Uterus (tissue), 4 donors: ENCODE results near the gene TGIF2. TPM values are rescaled to one million over a fixed set of nuclear protein-coding genes. Genes with fewer than 3 reads are reported as not detected.

Experiments used
- DNase-seq, 2 donors: peaks; one replicate each; pipeline ENCODE4 v3.0.0-alpha.2; 2019 to 2020
- H3K27ac ChIP-seq, 2 donors: fragments of 200-600 bp; sonication (generic); 1 replicate in 1 of 2; 2 replicates in 1 of 2; pipeline ENCODE4 v1.5.1; 2016 to 2018
- H3K27me3 ChIP-seq, 2 donors: fragments of 200-600 bp; sonication (generic); one replicate each; pipeline ENCODE4 v1.5.1; 2018 to 2019; ENCODE audit warnings: control low read depth in 1 of 2
- H3K36me3 ChIP-seq, 2 donors: fragments of 200-600 bp; sonication (generic); one replicate each; pipeline ENCODE4 v1.5.1; 2019; ENCODE audit warnings: control low read depth in 1 of 2
- H3K4me1 ChIP-seq, 2 donors: fragments of 200-600 bp; sonication (generic); one replicate each; pipeline ENCODE4 v1.5.1; 2018 to 2019; ENCODE audit warnings: control low read depth in 1 of 2
- H3K4me3 ChIP-seq, 2 donors: fragments of 200-600 bp; sonication (generic); 1 replicate in 1 of 2; 2 replicates in 1 of 2; pipeline ENCODE4 v1.5.1; 2018 to 2019; ENCODE audit warnings: mild to moderate bottlenecking in 1 of 2
- H3K9me3 ChIP-seq, 2 donors: fragments of 200-600 bp; sonication (generic); one replicate each; pipeline ENCODE4 v1.5.1; 2019; ENCODE audit warnings: control low read depth in 1 of 2
- POLR2A ChIP-seq, 2 donors: fragments of 450-650 bp; IDR thresholded peaks; one replicate each; pipeline ENCODE4 v1.6.1; 2016; ENCODE audit warnings: antibody characterized with exemption in 2 of 2, mild to moderate bottlenecking in 1 of 2, moderate library complexity in 1 of 2
- intact Hi-C: fragments of 100-400 bp; cut with DNase I; formaldehyde crosslinking; loops from one replicate; pipeline ENCODE4 v1.15.1; 2023; ENCODE audit warnings: low total_unique reads
- total RNA-seq, 4 donors: library from RNA; depleted of rRNA in 3 of 4; stranded (reverse); fragments of >200 nt in 3 of 4; gene quantifications; one replicate each; pipeline versions ENCODE4 v1.1.0 to v1.2.4, GENCODE V29; 2014 to 2023
- TF ChIP-seq, protein P1 (sequence below), 4 experiments: fragments of 200-600 bp in 2 of 4; fragments of 450-650 bp in 2 of 4; sonication (generic) in 2 of 4; IDR thresholded peaks; one replicate each; pipeline ENCODE4 v1.5.1; 2016 to 2019; ENCODE audit warnings: antibody characterized with exemption in 4 of 4, mild to moderate bottlenecking in 2 of 4, moderate library complexity in 1 of 4
- donor health status: DM: yes; HTN: yes; CAD: no.

The TGIF2 gene
- total RNA-seq, 4 donors from 2014 or later = 3.3 to 35.7 (median 17.7) TPM

GRCh38 chr20:36599912-36600345 is 26.5 kb downstream of the TGIF2 start:
- Histone ChIP-seq H3K27ac (no peak overlapping the region), H3K27me3 (no peaks in the 10 kb centered on the region), H3K4me1 (no peaks in the 10 kb centered on the region), H3K9me3 (no peaks in the 10 kb centered on the region), H3K4me3 (no peak overlapping the region), H3K36me3 (no peaks in the 10 kb centered on the region)
- no peak for TF ChIP-seq POLR2A (IDR thresholded peaks at IDR 0.05)
- TF ChIP-seq, protein P1, sequence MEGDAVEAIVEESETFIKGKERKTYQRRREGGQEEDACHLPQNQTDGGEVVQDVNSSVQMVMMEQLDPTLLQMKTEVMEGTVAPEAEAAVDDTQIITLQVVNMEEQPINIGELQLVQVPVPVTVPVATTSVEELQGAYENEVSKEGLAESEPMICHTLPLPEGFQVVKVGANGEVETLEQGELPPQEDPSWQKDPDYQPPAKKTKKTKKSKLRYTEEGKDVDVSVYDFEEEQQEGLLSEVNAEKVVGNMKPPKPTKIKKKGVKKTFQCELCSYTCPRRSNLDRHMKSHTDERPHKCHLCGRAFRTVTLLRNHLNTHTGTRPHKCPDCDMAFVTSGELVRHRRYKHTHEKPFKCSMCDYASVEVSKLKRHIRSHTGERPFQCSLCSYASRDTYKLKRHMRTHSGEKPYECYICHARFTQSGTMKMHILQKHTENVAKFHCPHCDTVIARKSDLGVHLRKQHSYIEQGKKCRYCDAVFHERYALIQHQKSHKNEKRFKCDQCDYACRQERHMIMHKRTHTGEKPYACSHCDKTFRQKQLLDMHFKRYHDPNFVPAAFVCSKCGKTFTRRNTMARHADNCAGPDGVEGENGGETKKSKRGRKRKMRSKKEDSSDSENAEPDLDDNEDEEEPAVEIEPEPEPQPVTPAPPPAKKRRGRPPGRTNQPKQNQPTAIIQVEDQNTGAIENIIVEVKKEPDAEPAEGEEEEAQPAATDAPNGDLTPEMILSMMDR (IDR thresholded peaks at IDR 0.05) = no peak
- no peak for DNase-seq
- intact Hi-C loops = loop anchor here (10.0 kb wide), 1 partner anchor 45 kb away; no protein-coding TSS in a partner anchor

GRCh38 chr20:36601540-36601939 is 28.1 kb downstream of the TGIF2 start:
- TF ChIP-seq, protein P1 (IDR thresholded peaks at IDR 0.05) = no peak
- TF ChIP-seq POLR2A (IDR thresholded peaks at IDR 0.05) = no peak

DNA sequence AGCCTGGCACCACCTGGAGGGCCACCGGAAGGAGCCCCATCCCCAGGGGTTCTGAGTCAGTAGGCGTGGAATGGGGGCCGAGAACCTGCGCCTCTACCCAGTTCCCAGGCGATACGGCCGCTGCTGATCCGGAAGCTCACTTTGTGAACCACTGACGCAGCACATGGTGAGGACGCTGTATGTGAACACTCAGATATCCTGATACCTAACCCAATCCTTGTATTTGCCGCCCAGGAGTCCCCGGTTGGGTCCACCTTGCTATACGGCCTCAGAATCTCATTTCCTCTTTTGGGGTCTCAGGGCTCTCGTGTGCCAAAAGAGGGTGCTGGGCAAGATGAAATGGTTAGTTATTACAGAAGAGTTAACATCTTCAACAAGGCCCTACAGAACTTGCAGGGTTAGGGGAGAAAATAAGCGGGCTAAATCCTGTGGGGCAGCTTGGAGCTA is 31.6 kb downstream of the TGIF2 start:
- TF ChIP-seq POLR2A (IDR thresholded peaks at IDR 0.05) = no peak
- TF ChIP-seq, protein P1 (IDR thresholded peaks at IDR 0.05) = no peak
- H3K36me3 ChIP-seq = no peaks in the 10 kb centered on the region
- no peaks in the 10 kb centered on the region for H3K9me3 ChIP-seq
- H3K27me3 ChIP-seq = no peaks in the 10 kb centered on the region
- peaks cover 0 to 6% of the 10 kb centered on the region in 2 donors for H3K4me1 ChIP-seq
- peak overlapping the region; percentile 86 for H3K27ac ChIP-seq
- DNase-seq = peak; percentile 37 to 46
- H3K4me3 ChIP-seq = peak overlapping the region; percentile 18 to 100
- intact Hi-C loops = loop anchor here (10.0 kb wide), 1 partner anchor 50 kb away; no protein-coding TSS in a partner anchor

More at GRCh38 chr20:36601540-36601939, 28.1 kb downstream of the TGIF2 start:
- no peaks in the 10 kb centered on the region for H3K36me3 ChIP-seq
- DNase-seq = no peak
- intact Hi-C loops = loop anchor here (10.0 kb wide), 1 partner anchor 47 kb away; no protein-coding TSS in a partner anchor
- H3K27me3 ChIP-seq = no peaks in the 10 kb centered on the region
- H3K4me1 ChIP-seq = peaks cover 0 to 2% of the 10 kb centered on the region in 2 donors
- H3K27ac ChIP-seq = no peak overlapping the region
- H3K9me3 ChIP-seq = no peaks in the 10 kb centered on the region
- no peak overlapping the region for H3K4me3 ChIP-seq

- intact Hi-C loops = loop anchor here (10.0 kb wide), 1 partner anchor 51 kb away; no protein-coding TSS in a partner anchor
- peak; percentile 59 to 84 for TF ChIP-seq POLR2A (IDR thresholded peaks at IDR 0.05)
- TF ChIP-seq, protein P1 (IDR thresholded peaks at IDR 0.05) = peak; percentile 87 to 99 (median 93)
These were observed 32.2 kb downstream of the TGIF2 start, which contains the start of gene RAB5IF for GRCh38 chr20:36605399-36606157. Gene RAB5IF, plus strand, starts transcription at chr20:36605779. Its CDS starts 173 bp downstream, at chr20:36605952.

More at GRCh38 chr20:36605399-36606157, 32.2 kb downstream of the TGIF2 start, which contains the start of gene RAB5IF:
- Histone ChIP-seq H3K27ac (peak within 1 kb of the TSS; percentile 86 to 91), H3K4me3 (peak within 1 kb of the TSS; percentile 87 to 100), H3K27me3 (no peaks in the 10 kb centered on the region), H3K4me1 (peaks cover 0 to 6% of the 10 kb centered on the region in 2 donors), H3K9me3 (no peaks in the 10 kb centered on the region), H3K36me3 (no peaks in the 10 kb centered on the region)
- peak; percentile 98 to 100 for DNase-seq
